Measurements from ENCODE around the gene TMEM119. TPM values are rescaled to one million over a fixed set of nuclear protein-coding genes. Genes with fewer than 3 reads are reported as not detected.
"Not testable (repeated sequence)": the region's sequence is repeated elsewhere in the genome, so short reads cannot be mapped to it uniquely, and the experiment has no call there.

Gene TMEM119
- total and polyA plus RNA-seq, 9 donors, result 0.25 to 12.3 (median 2.0) TPM

- Histone ChIP-seq H3K4me3 (no peak overlapping the region), H3K9me3 (no peaks in the 10 kb centered on the region), H3K36me3 (no peaks in the 10 kb centered on the region), H3K27ac (no peak overlapping the region), H3K4me1 (ENCODE audit: insufficient read depth) (peaks cover 4% of the 10 kb centered on the region), H3K27me3 (no peaks in the 10 kb centered on the region)
- intact Hi-C loops (cut with DNase I), result no loop called here
- WGBS, 3 donors, result 65 to 82% (median 77%) methylated on average over 4 of the region's 4 CpGs
- TF ChIP-seq CTCF (IDR thresholded peaks at IDR 0.05), result no peak
- TF ChIP-seq EP300 (IDR thresholded peaks at IDR 0.05), result no peak
- DNase-seq, result peak in 1 of 5 donors; percentile 13
Measured at GRCh38 chr12:108634341-108634751, 36.5 kb upstream of the TMEM119 start.

DNA sequence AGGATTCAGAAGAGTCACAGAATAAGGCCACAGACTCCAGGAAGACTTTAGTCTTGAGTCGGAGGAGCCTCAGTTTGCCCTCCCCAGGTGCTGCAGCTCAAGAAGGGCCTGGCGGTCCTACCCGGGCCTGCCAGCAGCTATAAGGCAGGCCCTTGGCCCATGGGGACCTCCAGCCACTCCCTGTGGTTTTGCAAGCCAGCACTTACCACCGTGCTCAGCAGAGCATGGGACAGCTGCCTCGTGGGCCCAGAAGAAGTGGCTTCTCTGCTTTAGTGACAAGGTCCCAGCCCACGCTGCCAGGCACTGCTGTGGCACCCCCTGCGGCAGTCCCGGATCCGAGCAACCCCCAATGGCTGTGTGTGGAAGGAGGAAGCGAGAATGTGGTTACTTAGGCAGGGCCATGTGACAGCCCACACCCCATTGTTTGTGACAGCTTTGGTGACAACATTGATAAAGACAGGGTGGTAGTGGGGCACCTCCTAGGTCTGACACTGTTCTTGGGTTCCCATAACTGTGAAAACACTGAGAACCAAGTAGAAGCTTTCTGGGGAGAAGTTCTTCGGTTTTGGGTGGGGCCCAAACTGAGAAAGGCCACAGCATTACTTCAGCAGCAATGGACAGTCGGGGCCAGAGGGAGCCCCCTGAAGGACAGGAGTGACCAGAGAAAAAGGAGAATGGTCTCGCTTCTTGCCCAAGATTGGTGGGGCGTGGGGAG, 35.8 kb upstream of the TMEM119 start, which contains the start of gene SELPLG:
TSS of gene SELPLG (minus strand) at position 361 of the 715 bp plus-strand sequence. CDS start 9,587 bp downstream, outside the sequence.
- peak in 1 of 5 donors; percentile 31 for DNase-seq
- Histone ChIP-seq H3K27ac (no peak within 1 kb of the TSS), H3K9me3 (no peaks in the 10 kb centered on the region), H3K4me1 (ENCODE audit: insufficient read depth) (peaks cover 4% of the 10 kb centered on the region), H3K4me3 (no peak within 1 kb of the TSS), H3K36me3 (no peaks in the 10 kb centered on the region), H3K27me3 (no peaks in the 10 kb centered on the region)
- WGBS, 3 donors, result 76 to 80% (median 77%) methylated on average over 14 of the region's 14 CpGs
- no peak for TF ChIP-seq CTCF (IDR thresholded peaks at IDR 0.05)
- intact Hi-C loops (cut with DNase I), result no loop called here

- WGBS, 3 donors, result 89 to 92% (median 90%) methylated on average over 7 of the region's 7 CpGs
- no peaks in the 10 kb centered on the region for H3K9me3 ChIP-seq
- peaks cover 4% of the 10 kb centered on the region for H3K4me1 ChIP-seq (ENCODE audit: insufficient read depth)
- H3K36me3 ChIP-seq, result no peaks in the 10 kb centered on the region
- no peaks in the 10 kb centered on the region for H3K27me3 ChIP-seq
- H3K4me3 ChIP-seq, result no peak overlapping the region
- TF ChIP-seq CTCF (IDR thresholded peaks at IDR 0.05) (no peak), EP300 (IDR thresholded peaks at IDR 0.05) (no peak), POLR2A (IDR thresholded peaks at IDR 0.05) (no peak)
- intact Hi-C loops (cut with DNase I), result no loop called here
- no peak overlapping the region for H3K27ac ChIP-seq
- peak in 1 of 5 donors; percentile 11 for DNase-seq
Measured at GRCh38 chr12:108633081-108633533, 35.2 kb upstream of the TMEM119 start.

DNA sequence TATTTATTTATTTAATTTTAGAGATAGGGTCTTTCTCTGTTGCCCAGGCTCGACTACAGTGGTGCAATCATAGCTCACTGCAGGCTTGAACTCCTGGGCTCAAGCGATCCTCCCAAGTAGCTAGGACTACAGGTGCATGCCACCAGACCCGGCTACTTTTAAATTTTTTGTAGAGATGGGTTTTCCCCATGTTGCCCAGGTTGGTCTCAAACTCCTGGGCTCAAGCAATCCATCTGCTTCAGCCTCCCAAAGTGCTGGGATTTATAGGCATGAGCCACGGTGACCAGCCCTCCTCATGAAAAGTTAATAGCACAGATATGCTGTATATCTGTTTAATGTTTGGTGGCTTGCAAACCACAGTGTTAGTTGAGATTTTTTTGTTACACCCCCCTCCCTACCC, 33.4 kb upstream of the TMEM119 start:
- H3K27ac ChIP-seq; DNase-seq; H3K4me1 ChIP-seq (ENCODE audit: insufficient read depth); H3K36me3 ChIP-seq; H3K4me3 ChIP-seq; H3K27me3 ChIP-seq; H3K9me3 ChIP-seq; intact Hi-C loops (cut with DNase I): not testable (repeated sequence)
- WGBS, 3 donors, result 87 to 89% (median 88%) methylated on average over 4 of the region's 4 CpGs

DNA sequence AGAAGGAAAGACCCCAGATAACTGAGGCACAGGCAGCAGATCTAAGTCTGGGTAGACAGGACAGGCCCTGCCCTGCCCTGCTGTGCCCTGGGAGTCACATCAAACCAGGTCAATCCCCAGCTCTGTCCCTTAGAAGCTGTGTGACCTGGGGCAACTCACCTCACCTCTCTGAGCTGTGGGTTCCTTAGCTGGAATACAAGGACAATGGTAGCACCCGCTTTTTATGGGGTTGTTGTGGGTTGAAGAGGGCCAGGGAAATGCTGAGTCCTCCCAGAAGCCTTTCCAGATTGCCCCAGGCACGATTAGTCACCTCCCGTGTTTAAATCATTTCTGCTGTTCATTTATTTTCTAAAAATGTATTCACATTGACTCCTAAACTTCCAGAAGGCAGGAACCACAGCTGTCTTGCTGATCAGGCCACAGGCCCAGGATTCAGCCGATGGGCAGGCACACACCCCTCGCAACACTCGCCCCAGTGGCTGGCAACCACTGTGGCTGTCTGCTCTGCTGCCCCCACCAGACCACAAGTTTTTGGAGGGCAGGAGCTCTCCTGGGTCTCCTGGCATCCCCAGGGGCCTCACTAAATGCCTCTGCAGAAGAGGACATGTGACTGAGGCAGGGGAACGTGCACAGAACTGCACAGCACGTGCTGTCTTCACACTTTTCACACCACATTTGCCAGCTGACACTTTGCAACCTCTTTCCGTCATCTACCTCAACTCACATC, 32.8 kb upstream of the TMEM119 start:
- intact Hi-C loops (cut with DNase I), result no loop called here
- no peak overlapping the region for H3K4me3 ChIP-seq
- H3K27ac ChIP-seq, result no peak overlapping the region
- H3K27me3 ChIP-seq, result no peaks in the 10 kb centered on the region
- H3K4me1 ChIP-seq (ENCODE audit: insufficient read depth), result peaks cover 2% of the 10 kb centered on the region
- peak in 1 of 5 donors; percentile 19 for DNase-seq
- H3K36me3 ChIP-seq, result no peaks in the 10 kb centered on the region
- WGBS, 3 donors, result 70 to 74% (median 72%) methylated on average over 9 of the region's 9 CpGs
- TF ChIP-seq CTCF (IDR thresholded peaks at IDR 0.05), result no peak
- no peak for TF ChIP-seq EP300 (IDR thresholded peaks at IDR 0.05)
- TF ChIP-seq POLR2A (IDR thresholded peaks at IDR 0.05), result no peak
- no peaks in the 10 kb centered on the region for H3K9me3 ChIP-seq

All from ovary (tissue), 9 donors.